Psoas muscle (tissue), 8 donors: ENCODE measurements around the gene IMMP1L. TPM values are rescaled to one million over a fixed set of nuclear protein-coding genes. Genes with fewer than 3 reads are reported as not detected.

Experiments used
- ATAC-seq, 4 donors: fragments of 200-7000 bp; cut with Tn5 transposase; one replicate each; pipeline ENCODE4 v1.9.1; 2020; ENCODE audit warnings: moderate library complexity in 3 of 4, mild to moderate bottlenecking in 2 of 4
- DNase-seq, 2 donors: peaks; one replicate each; pipeline ENCODE4 v3.0.0-alpha.2; 2020
- H3K27ac ChIP-seq: fragments of 200-600 bp; one replicate; pipeline ENCODE4 v1.8.0; 2022
- H3K27me3 ChIP-seq, 3 donors: fragments of 200-600 bp in 1 of 3; one replicate each; pipeline versions ENCODE4 v1.6.1 to v1.8.0; 2013 to 2022; ENCODE audit warnings: low read length in 2 of 3, mild to moderate bottlenecking in 2 of 3, moderate library complexity in 1 of 3; ENCODE audit not compliant: insufficient read depth in 3 of 3
- H3K36me3 ChIP-seq, 2 donors: fragments of 200-600 bp in 1 of 2; one replicate each; pipeline versions ENCODE4 v1.6.1 to v1.8.0; 2013 to 2022; ENCODE audit warnings: low read depth in 1 of 2, mild to moderate bottlenecking in 1 of 2, moderate library complexity in 1 of 2; ENCODE audit not compliant: insufficient read depth in 1 of 2
- H3K4me1 ChIP-seq: fragments of 200-600 bp; one replicate; pipeline ENCODE4 v1.8.0; 2022
- H3K4me3 ChIP-seq: fragments of 200-600 bp; one replicate; pipeline ENCODE4 v1.8.0; 2022; ENCODE audit warnings: mild to moderate bottlenecking
- H3K9me3 ChIP-seq: fragments of 200-600 bp; one replicate; pipeline ENCODE4 v1.8.0; 2022
- CTCF ChIP-seq: fragments of 200-600 bp; IDR thresholded peaks from one replicate; pipeline ENCODE4 v1.8.0; 2022; ENCODE audit warnings: antibody characterized with exemption
- WGBS, 3 donors: extraction: QIAGEN DNeasy Blood & Tissue Kit; methylation state at CpG; one replicate each; pipeline versions ENCODE4 v1.1.6 to v1.1.7; 2013; 5-methylcytosine and 5-hydroxymethylcytosine counted together
- intact Hi-C, 2 donors: fragments of 100-400 bp; cut with DNase I; formaldehyde crosslinking; loops; one replicate each; pipeline versions ENCODE4 v1.11.0 to v1.14.2; 2022
- polyA plus RNA-seq, 3 donors: library from polyadenylated mRNA; stranded (reverse); fragments of 200-250 nt; gene quantifications; one replicate each; pipeline ENCODE4 v1.2.3, GENCODE V29; 2013
- total RNA-seq, 4 donors: library from RNA; stranded (reverse); fragmentation: NEBNext Ultra II Directional in 2 of 4; extraction: Animal tissue kit (Norgen Biotek cat#: 25700) in 2 of 4; gene quantifications; one replicate each; pipeline versions ENCODE4 v1.2.1 to v1.2.4, GENCODE V29; 2021 to 2023
- donor health status: healthy with polysubstance abuse.
- donor health status: DM: no; HTN: no; CAD: no; lungs with moderate emphysema.
- donor health status: Bipolar disorder and iron deficiency.
- donor health status: healthy.
- donor health status: DM: yes; HTN: yes; CAD: no.
- donor health status: DM: no; HTN: no; CAD: no.
- donor health status: DM: no; HTN: no; CAD: no.
- donor health status: DM: yes; HTN: yes; CAD: no.

Gene IMMP1L
- total and polyA plus RNA-seq, 7 donors, result 15.5 to 42.1 (median 26.3) TPM

GRCh38 chr11:31455177-31455576 is 54.2 kb downstream of the IMMP1L start:
- no peak overlapping the region for H3K27ac ChIP-seq
- 96 to 97% (median 96%) methylated on average over 3 of the region's 3 CpGs for WGBS, 3 donors
- H3K9me3 ChIP-seq, result no peaks in the 10 kb centered on the region
- H3K4me1 ChIP-seq, result no peaks in the 10 kb centered on the region
- H3K4me3 ChIP-seq, result no peak overlapping the region
- no peak for TF ChIP-seq CTCF
- no peak for ATAC-seq
- DNase-seq, result no peak
- no peaks in the 10 kb centered on the region for H3K27me3 ChIP-seq
- H3K36me3 ChIP-seq, result peaks cover 0 to 8% of the 10 kb centered on the region in 2 donors
- intact Hi-C loops, result no loop called here

- no peaks in the 10 kb centered on the region for H3K4me1 ChIP-seq
- DNase-seq (no peak), ATAC-seq (no peak)
- intact Hi-C loops, result no loop called here
- H3K27ac ChIP-seq, result no peak overlapping the region
- peaks cover 0 to 8% of the 10 kb centered on the region in 2 donors for H3K36me3 ChIP-seq
- no peak for TF ChIP-seq CTCF
- H3K9me3 ChIP-seq, result no peaks in the 10 kb centered on the region
- WGBS, 3 donors, result 92 to 96% (median 94%) methylated on average over 1 of the region's 1 CpG
- no peak overlapping the region for H3K4me3 ChIP-seq
- H3K27me3 ChIP-seq, result no peaks in the 10 kb centered on the region
Observed at GRCh38 chr11:31450841-31451240, 58.6 kb downstream of the IMMP1L start.

GRCh38 chr11:31449040-31449439 is 60.4 kb downstream of the IMMP1L start:
- ATAC-seq, result no peak
- 94 to 98% (median 96%) methylated on average over 2 of the region's 2 CpGs for WGBS, 3 donors
- TF ChIP-seq CTCF, result no peak
- H3K4me1 ChIP-seq, result no peaks in the 10 kb centered on the region
- H3K27ac ChIP-seq, result no peak overlapping the region
- peaks cover 0 to 8% of the 10 kb centered on the region in 2 donors for H3K36me3 ChIP-seq
- H3K9me3 ChIP-seq, result no peaks in the 10 kb centered on the region
- no peak for DNase-seq
- H3K4me3 ChIP-seq, result no peak overlapping the region
- intact Hi-C loops, result no loop called here
- H3K27me3 ChIP-seq, result no peaks in the 10 kb centered on the region

- intact Hi-C loops, result no loop called here
- DNase-seq, result no peak
- no peaks in the 10 kb centered on the region for H3K4me1 ChIP-seq
- no peaks in the 10 kb centered on the region for H3K36me3 ChIP-seq
- WGBS, 3 donors, result 98 to 99% (median 98%) methylated on average over 4 of the region's 4 CpGs
- TF ChIP-seq CTCF, result no peak
- no peak overlapping the region for H3K27ac ChIP-seq
- no peak overlapping the region for H3K4me3 ChIP-seq
- no peak for ATAC-seq
- H3K27me3 ChIP-seq, result no peaks in the 10 kb centered on the region
- no peaks in the 10 kb centered on the region for H3K9me3 ChIP-seq
Observed at GRCh38 chr11:31445621-31446020, 63.8 kb downstream of the IMMP1L start.

- WGBS, 3 donors, result 82 to 90% (median 86%) methylated on average over 3 of the region's 3 CpGs
- ATAC-seq, result no peak
- intact Hi-C loops, result no loop called here
Observed at GRCh38 chr11:31443802-31444201, 65.6 kb downstream of the IMMP1L start.

More at GRCh38 chr11:31443802-31444201, 65.6 kb downstream of the IMMP1L start:
- Histone ChIP-seq H3K27ac (no peak overlapping the region), H3K4me1 (no peaks in the 10 kb centered on the region), H3K36me3 (no peaks in the 10 kb centered on the region), H3K9me3 (no peaks in the 10 kb centered on the region), H3K27me3 (no peaks in the 10 kb centered on the region), H3K4me3 (no peak overlapping the region)
- no peak for DNase-seq
- no peak for TF ChIP-seq CTCF
